Heart left ventricle (tissue), 13 donors: ENCODE measurements around the gene MGMT.

Source experiments
- POLR2A ChIP-seq, 2 donors: fragments of 450-650 bp; IDR thresholded peaks; one replicate each; pipeline ENCODE4 v1.6.1; 2017; ENCODE audit warnings: antibody characterized with exemption in 2 of 2, mild to moderate bottlenecking in 2 of 2, moderate library complexity in 2 of 2
- TF ChIP-seq, protein P1 (sequence below), 12 donors: fragments of 200-600 bp; sonication (generic) in 4 of 12; IDR thresholded peaks; one replicate each; pipeline versions ENCODE4 v1.5.0 to v1.8.0; 2018 to 2022; ENCODE audit warnings: antibody characterized with exemption in 12 of 12, mild to moderate bottlenecking in 5 of 12
- donor health status: ischemic (EF 13 %, LVEDD 7.1; RV severe dilation, severe dysfunction).
- donor health status: DM: no; HTN: yes; CAD: no.
- donor health status: DM: no; HTN: no; CAD: no.
- donor health status: ischemic (EF 25% LVEDD 6.9; RV normal size, moderate dysfunction).
- donor health status: ischemic (EF 25% LVEDD 5.7; RV mildly dilated, moderate dysfunction).
- donor health status: ischemic (EF 35%, LVEDD 5.7; RV mildly dilated, moderate dysfunction).
- donor health status: nonischemic (EF 11% LVEDD 7.7; RV severe dilation, severe dysfunction).
- donor health status: DM: yes; HTN: yes; CAD: no.
- donor health status: PGD.
- donor health status: ischemic (EF 29% LVEDD 5.4; RV normal size, mild dysfunction).
- donor health status: nonischemic (EF 23%, LVEDD 6.1; RV moderate dilation, normal function).

DNA sequence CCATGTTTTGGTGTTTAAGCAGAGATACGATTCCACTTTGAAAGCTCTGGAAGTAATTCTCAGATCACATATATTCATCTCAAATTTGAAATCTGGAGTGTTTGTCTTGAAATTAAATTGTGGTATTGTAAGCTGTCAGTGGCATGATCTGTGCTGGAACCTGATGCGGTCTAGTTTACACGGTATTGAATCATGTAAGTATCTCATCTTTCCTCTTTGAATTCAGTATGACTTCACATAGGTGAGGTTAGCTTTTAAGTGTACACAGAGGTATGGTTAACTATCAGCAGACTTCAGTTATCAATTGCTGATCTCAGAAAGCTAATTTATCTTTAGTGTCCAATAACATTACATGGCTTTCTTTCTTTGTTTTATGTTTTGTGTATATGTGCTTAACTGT, 155.2 kb downstream of the MGMT start:
- TF ChIP-seq, protein P1, sequence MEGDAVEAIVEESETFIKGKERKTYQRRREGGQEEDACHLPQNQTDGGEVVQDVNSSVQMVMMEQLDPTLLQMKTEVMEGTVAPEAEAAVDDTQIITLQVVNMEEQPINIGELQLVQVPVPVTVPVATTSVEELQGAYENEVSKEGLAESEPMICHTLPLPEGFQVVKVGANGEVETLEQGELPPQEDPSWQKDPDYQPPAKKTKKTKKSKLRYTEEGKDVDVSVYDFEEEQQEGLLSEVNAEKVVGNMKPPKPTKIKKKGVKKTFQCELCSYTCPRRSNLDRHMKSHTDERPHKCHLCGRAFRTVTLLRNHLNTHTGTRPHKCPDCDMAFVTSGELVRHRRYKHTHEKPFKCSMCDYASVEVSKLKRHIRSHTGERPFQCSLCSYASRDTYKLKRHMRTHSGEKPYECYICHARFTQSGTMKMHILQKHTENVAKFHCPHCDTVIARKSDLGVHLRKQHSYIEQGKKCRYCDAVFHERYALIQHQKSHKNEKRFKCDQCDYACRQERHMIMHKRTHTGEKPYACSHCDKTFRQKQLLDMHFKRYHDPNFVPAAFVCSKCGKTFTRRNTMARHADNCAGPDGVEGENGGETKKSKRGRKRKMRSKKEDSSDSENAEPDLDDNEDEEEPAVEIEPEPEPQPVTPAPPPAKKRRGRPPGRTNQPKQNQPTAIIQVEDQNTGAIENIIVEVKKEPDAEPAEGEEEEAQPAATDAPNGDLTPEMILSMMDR (IDR thresholded peaks at IDR 0.05), result no peak
- TF ChIP-seq POLR2A (IDR thresholded peaks at IDR 0.05), result no peak
